A549 (cell line): ENCODE results near the gene OR10G7.

ENCODE experiments used
- EP300 ChIP-seq, 2 experiments: fragments of >200 bp; sonication (Bioruptor Twin); formaldehyde crosslinking; IDR thresholded peaks; 2 replicates in 1 of 2; 3 replicates in 1 of 2; pipeline ENCODE4 v1.6.1; 2016 to 2017
- RAD21 ChIP-seq, 2 experiments: fragments of >200 bp in 1 of 2; sonication (Bioruptor Twin) in 1 of 2; formaldehyde crosslinking in 1 of 2; IDR thresholded peaks in 1 of 2; conservative IDR thresholded peaks in 1 of 2; 2 replicates in 1 of 2; 3 replicates in 1 of 2; pipeline ENCODE4 v1.6.1; 2012 to 2018; ENCODE audit warnings: inconsistent platforms in 1 of 2
- SMC3 ChIP-seq: fragments of >200 bp; sonication (Bioruptor Twin); formaldehyde crosslinking; IDR thresholded peaks from 3 replicates; pipeline ENCODE4 v1.6.1; 2018; ENCODE audit warnings: inconsistent platforms
- SREBF2 ChIP-seq: fragments of 450-650 bp; IDR thresholded peaks from 2 replicates; pipeline ENCODE4 v1.6.1; 2014; ENCODE audit warnings: mild to moderate bottlenecking, moderate library complexity
- ZNF302 ChIP-seq: fragments of 250-450 bp; sonication (Bioruptor Pico); IDR thresholded peaks from 2 replicates; pipeline ENCODE4 v1.9.0; 2021; ENCODE audit warnings: inconsistent platforms, mild to moderate bottlenecking, moderate library complexity
- TF ChIP-seq, protein P1 (sequence below): fragments of 250-450 bp; sonication (Bioruptor Pico); IDR thresholded peaks from 2 replicates; pipeline ENCODE4 v1.5.0; 2020; ENCODE audit warnings: low read depth, mild to moderate bottlenecking, moderate library complexity
- TF ChIP-seq, protein P2 (sequence below): fragments of >200 bp; sonication (Bioruptor Twin); formaldehyde crosslinking; IDR thresholded peaks from 3 replicates; pipeline ENCODE4 v1.5.1; 2016

DNA sequence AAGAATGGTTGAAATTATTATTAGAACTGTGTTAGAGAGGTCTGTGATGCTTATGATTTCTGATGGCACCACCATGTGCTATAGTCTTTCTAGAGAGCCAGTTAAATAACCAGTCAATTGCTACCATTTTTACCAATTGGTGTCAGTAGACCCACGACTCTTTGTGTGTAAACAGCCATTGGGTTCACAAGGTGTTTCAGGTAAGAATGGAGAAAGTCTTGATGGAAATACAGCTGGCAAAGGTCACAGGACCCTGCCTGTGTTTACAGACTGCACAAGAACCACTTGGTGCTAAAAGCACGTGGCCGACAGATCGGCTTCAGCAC is 30.5 kb upstream of the OR10G7 start:
- TF ChIP-seq, protein P1, sequence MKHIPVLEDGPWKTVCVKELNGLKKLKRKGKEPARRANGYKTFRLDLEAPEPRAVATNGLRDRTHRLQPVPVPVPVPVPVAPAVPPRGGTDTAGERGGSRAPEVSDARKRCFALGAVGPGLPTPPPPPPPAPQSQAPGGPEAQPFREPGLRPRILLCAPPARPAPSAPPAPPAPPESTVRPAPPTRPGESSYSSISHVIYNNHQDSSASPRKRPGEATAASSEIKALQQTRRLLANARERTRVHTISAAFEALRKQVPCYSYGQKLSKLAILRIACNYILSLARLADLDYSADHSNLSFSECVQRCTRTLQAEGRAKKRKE: no peak
- TF ChIP-seq EP300 (IDR thresholded peaks at IDR 0.05) (no peak), RAD21 (conservative IDR thresholded peaks at IDR 0.05 in 1 of 2, IDR thresholded peaks at IDR 0.05 in 1 of 2) (no peak; a peak in 1 of 5 replicates), ZNF302 (no peak), SREBF2 (no peak), SMC3 (no peak)
- TF ChIP-seq, protein P2, sequence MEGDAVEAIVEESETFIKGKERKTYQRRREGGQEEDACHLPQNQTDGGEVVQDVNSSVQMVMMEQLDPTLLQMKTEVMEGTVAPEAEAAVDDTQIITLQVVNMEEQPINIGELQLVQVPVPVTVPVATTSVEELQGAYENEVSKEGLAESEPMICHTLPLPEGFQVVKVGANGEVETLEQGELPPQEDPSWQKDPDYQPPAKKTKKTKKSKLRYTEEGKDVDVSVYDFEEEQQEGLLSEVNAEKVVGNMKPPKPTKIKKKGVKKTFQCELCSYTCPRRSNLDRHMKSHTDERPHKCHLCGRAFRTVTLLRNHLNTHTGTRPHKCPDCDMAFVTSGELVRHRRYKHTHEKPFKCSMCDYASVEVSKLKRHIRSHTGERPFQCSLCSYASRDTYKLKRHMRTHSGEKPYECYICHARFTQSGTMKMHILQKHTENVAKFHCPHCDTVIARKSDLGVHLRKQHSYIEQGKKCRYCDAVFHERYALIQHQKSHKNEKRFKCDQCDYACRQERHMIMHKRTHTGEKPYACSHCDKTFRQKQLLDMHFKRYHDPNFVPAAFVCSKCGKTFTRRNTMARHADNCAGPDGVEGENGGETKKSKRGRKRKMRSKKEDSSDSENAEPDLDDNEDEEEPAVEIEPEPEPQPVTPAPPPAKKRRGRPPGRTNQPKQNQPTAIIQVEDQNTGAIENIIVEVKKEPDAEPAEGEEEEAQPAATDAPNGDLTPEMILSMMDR: no peak; the same call in 1 of the 3 replicates
